Measurements from ENCODE around the gene HES4.
A peak's percentile ranks its signal among the peaks of the same experiment; 100 is the strongest.

HES4 gene

GRCh38 chr1:975896-976683 is 23.8 kb downstream of the HES4 start:
- peak overlapping the region in 1 of 2 donors; percentile 11 for H3K4me3 ChIP-seq (replicated peaks in 1 of 2; ENCODE audit: low read depth in 2 of 2, low read length in 2 of 2)
- peak; percentile 65 for TF ChIP-seq CTCF (IDR thresholded peaks at IDR 0.05; ENCODE audit: low read depth, low read length)
- DNase-seq (ENCODE audit: low read depth in 2 of 2), result peak; percentile 58 to 61

GRCh38 chr1:975365-975764 is 24.5 kb downstream of the HES4 start:
- DNase-seq (ENCODE audit: low read depth in 2 of 2), result no peak
- TF ChIP-seq CTCF (IDR thresholded peaks at IDR 0.05; ENCODE audit: low read depth, low read length), result no peak
- H3K4me3 ChIP-seq (replicated peaks in 1 of 2; ENCODE audit: low read depth in 2 of 2, low read length in 2 of 2), result no peak overlapping the region

GRCh38 chr1:974687-975328 is 25.1 kb downstream of the HES4 start:
- no peak overlapping the region for H3K4me3 ChIP-seq (replicated peaks in 1 of 2; ENCODE audit: low read depth in 2 of 2, low read length in 2 of 2)
- no peak for TF ChIP-seq CTCF (IDR thresholded peaks at IDR 0.05; ENCODE audit: low read depth, low read length)
- no peak for DNase-seq (ENCODE audit: low read depth in 2 of 2)

GRCh38 chr1:974293-974640 is 25.6 kb downstream of the HES4 start:
- no peak for DNase-seq (ENCODE audit: low read depth in 2 of 2)
- no peak overlapping the region for H3K4me3 ChIP-seq (replicated peaks in 1 of 2; ENCODE audit: low read depth in 2 of 2, low read length in 2 of 2)
- TF ChIP-seq CTCF (IDR thresholded peaks at IDR 0.05; ENCODE audit: low read depth, low read length), result no peak

GRCh38 chr1:973459-974292 is 26.2 kb downstream of the HES4 start:
- no peak for DNase-seq (ENCODE audit: low read depth in 2 of 2)
- H3K4me3 ChIP-seq (replicated peaks in 1 of 2; ENCODE audit: low read depth in 2 of 2, low read length in 2 of 2), result no peak overlapping the region
- no peak for TF ChIP-seq CTCF (IDR thresholded peaks at IDR 0.05; ENCODE audit: low read depth, low read length)

GRCh38 chr1:972726-973458 is 27.0 kb downstream of the HES4 start:
- no peak for DNase-seq (ENCODE audit: low read depth in 2 of 2)
- no peak overlapping the region for H3K4me3 ChIP-seq (replicated peaks in 1 of 2; ENCODE audit: low read depth in 2 of 2, low read length in 2 of 2)
- no peak for TF ChIP-seq CTCF (IDR thresholded peaks at IDR 0.05; ENCODE audit: low read depth, low read length)
